Measurements from ENCODE around the gene GRAMD1B.
"Not testable (repeated sequence)": the region's sequence is repeated elsewhere in the genome, so short reads cannot be mapped to it uniquely, and the experiment has no call there.

Gene GRAMD1B

GRCh38 chr11:123504401-123504800, 74.3 kb downstream of the GRAMD1B start:
- no peak overlapping the region for H3K27ac ChIP-seq

GRCh38 chr11:123505546-123506299, 75.7 kb downstream of the GRAMD1B start:
- no peak overlapping the region for H3K27ac ChIP-seq
- TF ChIP-seq ZFX (IDR thresholded peaks at IDR 0.05) = no peak
- TF ChIP-seq CTCF (conservative IDR thresholded peaks at IDR 0.05) = no peak

More at GRCh38 chr11:123504401-123504800, 74.3 kb downstream of the GRAMD1B start:
- TF ChIP-seq ZFX (IDR thresholded peaks at IDR 0.05) (no peak), CTCF (conservative IDR thresholded peaks at IDR 0.05) (no peak)

- TF ChIP-seq ZFX (IDR thresholded peaks at IDR 0.05) = no peak
- TF ChIP-seq CTCF (conservative IDR thresholded peaks at IDR 0.05) = no peak
Measured at GRCh38 chr11:123507043-123507442, 77.0 kb downstream of the GRAMD1B start.

GRCh38 chr11:123509737-123510578, 79.9 kb downstream of the GRAMD1B start:
- no peak for TF ChIP-seq CTCF (conservative IDR thresholded peaks at IDR 0.05)
- no peak for TF ChIP-seq ZFX (IDR thresholded peaks at IDR 0.05)
- H3K27ac ChIP-seq = no peak overlapping the region

More at GRCh38 chr11:123507043-123507442, 77.0 kb downstream of the GRAMD1B start:
- no peak overlapping the region for H3K27ac ChIP-seq

- TF ChIP-seq ZFX (IDR thresholded peaks at IDR 0.05) = no peak
- no peak for TF ChIP-seq CTCF (conservative IDR thresholded peaks at IDR 0.05)
- no peak overlapping the region for H3K27ac ChIP-seq
Measured at GRCh38 chr11:123510579-123510905, 80.5 kb downstream of the GRAMD1B start.

GRCh38 chr11:123511037-123511870, 81.2 kb downstream of the GRAMD1B start:
- H3K27ac ChIP-seq = no peak overlapping the region

GRCh38 chr11:123513309-123513708, 83.2 kb downstream of the GRAMD1B start:
- H3K27ac ChIP-seq = not testable (repeated sequence)

More at GRCh38 chr11:123511037-123511870, 81.2 kb downstream of the GRAMD1B start:
- TF ChIP-seq ZFX (IDR thresholded peaks at IDR 0.05) (no peak), CTCF (conservative IDR thresholded peaks at IDR 0.05) (peak; percentile 96)

Measured in C4-2B (cell line).